Spleen (tissue), 7 donors: ENCODE data around the gene CTNNA1.

Experiments
- CTCF ChIP-seq, 11 experiments: fragments of 200-600 bp in 7 of 11; fragments of 450-650 bp in 4 of 11; sonication (generic) in 4 of 11; IDR thresholded peaks in 8 of 11; conservative IDR thresholded peaks in 3 of 11; 1 replicate in 7 of 11; 2 replicates in 4 of 11; pipeline versions ENCODE4 v1.4.0 to v1.8.0; 2016 to 2021; ENCODE audit warnings: antibody characterized with exemption in 11 of 11, inconsistent platforms in 4 of 11, mild to moderate bottlenecking in 1 of 11
- POLR2A ChIP-seq, 3 donors: fragments of 450-650 bp; IDR thresholded peaks; one replicate each; pipeline ENCODE4 v1.5.1; 2017; ENCODE audit warnings: antibody characterized with exemption in 3 of 3, mild to moderate bottlenecking in 1 of 3
- donor health status: DM: no; HTN: no; CAD: no; lungs with moderate emphysema.
- donor health status: DM: no; HTN: no; CAD: no.
- donor health status: DM: no; HTN: no; CAD: no.

- TF ChIP-seq CTCF (IDR thresholded peaks at IDR 0.05 in 8 of 11, conservative IDR thresholded peaks at IDR 0.05 in 3 of 11) (no peak), POLR2A (IDR thresholded peaks at IDR 0.05) (no peak)
Observed at GRCh38 chr5:138884554-138884953, 131.3 kb downstream of the CTNNA1 start.
